Stimulated activated CD8-positive, alpha-beta memory T cell treated with anti-CD3 and anti-CD28 coated beads, Interleukin-7, amount 100 ng/mL, for 1 hour (primary cell): ENCODE results near the gene SLC22A17.

Source experiments
- DNase-seq, 2 donors: peaks; one replicate each; pipeline ENCODE4 v3.0.0-alpha.2; 2020; ENCODE audit warnings: low read depth in 2 of 2

Gene SLC22A17

GRCh38 chr14:23362200-23362599 lies 9.5 kb upstream of the SLC22A17 start:
- DNase-seq: no peak

GRCh38 chr14:23361763-23362162 lies 9.1 kb upstream of the SLC22A17 start:
- no peak for DNase-seq

GRCh38 chr14:23361320-23361719 lies 8.6 kb upstream of the SLC22A17 start:
- no peak for DNase-seq

GRCh38 chr14:23360496-23360895 lies 7.8 kb upstream of the SLC22A17 start:
- DNase-seq: no peak

GRCh38 chr14:23359722-23360447 lies 7.2 kb upstream of the SLC22A17 start:
- DNase-seq: no peak

- DNase-seq: no peak
Observed at GRCh38 chr14:23359167-23359626, 6.5 kb upstream of the SLC22A17 start.

- DNase-seq: no peak
Observed at GRCh38 chr14:23358553-23359166, 6.0 kb upstream of the SLC22A17 start.

- DNase-seq: no peak
Observed at GRCh38 chr14:23358042-23358441, 5.4 kb upstream of the SLC22A17 start.

- no peak for DNase-seq
Observed at GRCh38 chr14:23357261-23357660, 4.6 kb upstream of the SLC22A17 start.

- no peak for DNase-seq
Observed at GRCh38 chr14:23356662-23357061, 4.0 kb upstream of the SLC22A17 start.

- DNase-seq: no peak
Observed at GRCh38 chr14:23355871-23356435, 3.3 kb upstream of the SLC22A17 start.

- no peak for DNase-seq
Observed at GRCh38 chr14:23354990-23355389, 2.3 kb upstream of the SLC22A17 start.

GRCh38 chr14:23353433-23353780 lies 720 bp upstream of the SLC22A17 start:
- no peak for DNase-seq

- no peak for DNase-seq
Observed at GRCh38 chr14:23351681-23352505, 794 bp downstream of the SLC22A17 start.

GRCh38 chr14:23349156-23349845 lies 3.4 kb downstream of the SLC22A17 start:
- no peak for DNase-seq

GRCh38 chr14:23348297-23348655 lies 4.4 kb downstream of the SLC22A17 start:
- no peak for DNase-seq

GRCh38 chr14:23347406-23348296 lies 5.0 kb downstream of the SLC22A17 start:
- DNase-seq: no peak

GRCh38 chr14:23346693-23347405 lies 5.8 kb downstream of the SLC22A17 start:
- no peak for DNase-seq

GRCh38 chr14:23345987-23346692 lies 6.5 kb downstream of the SLC22A17 start:
- no peak for DNase-seq

GRCh38 chr14:23344481-23344880 lies 8.2 kb downstream of the SLC22A17 start:
- no peak for DNase-seq
